CD4-positive, alpha-beta T cell treated with Interleukin-21 for 1 hour (primary cell): Measurements from ENCODE around the gene KRTAP10-7.
A peak's percentile ranks its signal among the peaks of the same experiment; 100 is the strongest.
"Not testable (repeated sequence)": the region's sequence is repeated elsewhere in the genome, so short reads cannot be mapped to it uniquely, and the experiment has no call there.

ENCODE experiments used
- DNase-seq: peaks from one replicate; pipeline ENCODE4 v3.0.0-alpha.2; 2020

KRTAP10-7 gene

DNA sequence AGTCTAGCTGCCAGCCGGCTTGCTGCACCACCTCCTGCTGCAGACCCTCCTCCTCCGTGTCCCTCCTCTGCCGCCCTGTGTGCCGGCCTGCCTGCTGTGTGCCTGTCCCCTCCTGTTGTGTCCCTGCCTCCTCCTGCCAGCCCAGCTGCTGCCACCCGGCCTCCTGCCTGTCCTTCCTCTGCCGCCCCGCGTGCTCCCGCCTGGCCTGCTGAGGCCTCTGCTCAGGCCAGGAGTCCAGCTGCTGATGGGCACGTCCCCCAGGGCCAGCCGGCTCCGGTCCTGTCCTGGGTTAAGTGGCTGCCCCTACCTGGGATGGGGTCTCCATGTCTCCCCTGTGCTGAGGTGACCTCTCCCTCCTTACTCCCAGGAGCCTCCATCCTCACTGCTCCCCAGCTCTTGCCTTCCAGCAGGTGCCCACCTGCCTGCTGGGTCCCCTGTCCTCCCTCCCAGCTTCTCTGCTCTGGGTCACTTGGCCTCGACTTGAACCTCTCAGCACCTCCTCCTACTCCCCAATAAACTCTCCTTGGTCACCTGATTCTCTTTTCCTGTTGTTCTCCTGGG lies 12.4 kb downstream of the KRTAP10-7 start:
- DNase-seq, result no peak

DNA sequence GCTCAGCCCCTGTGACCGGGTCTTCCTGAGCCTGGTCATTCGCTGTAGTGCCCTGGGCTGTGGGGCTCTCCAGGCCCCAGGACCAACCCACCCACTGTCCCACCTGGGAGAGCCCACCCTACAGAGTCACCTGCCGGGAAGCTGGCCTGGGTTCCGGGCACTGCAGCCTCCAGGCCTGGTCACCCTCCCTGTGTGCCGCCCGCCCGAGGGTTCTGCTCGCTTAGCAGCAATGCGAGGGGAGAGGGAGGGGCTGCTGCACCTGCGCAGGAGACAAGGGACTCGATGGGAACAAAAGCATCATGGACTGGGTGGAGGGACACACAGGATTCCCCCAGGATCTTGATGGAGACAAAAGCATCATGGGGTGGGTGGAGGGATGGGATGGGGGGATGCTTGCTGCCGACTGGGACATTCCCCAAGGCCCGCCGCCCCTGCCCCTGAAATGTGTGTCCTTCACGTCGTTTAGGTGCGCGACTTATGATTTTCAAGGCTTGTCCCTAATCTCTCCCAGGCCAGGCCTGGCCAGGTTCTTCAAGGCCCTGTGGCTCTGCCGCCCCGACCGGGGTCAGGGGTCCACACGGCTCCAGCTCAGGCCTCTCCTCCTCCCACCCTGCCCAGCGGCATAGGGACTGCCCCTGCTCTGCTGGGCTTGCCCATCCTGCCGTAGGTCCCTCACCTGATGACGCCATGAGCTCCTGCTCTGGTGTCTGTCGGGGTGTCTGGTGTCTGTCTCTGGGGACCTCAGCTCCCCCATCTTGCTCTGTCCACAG lies 13.2 kb downstream of the KRTAP10-7 start:
- DNase-seq, result no peak

DNA sequence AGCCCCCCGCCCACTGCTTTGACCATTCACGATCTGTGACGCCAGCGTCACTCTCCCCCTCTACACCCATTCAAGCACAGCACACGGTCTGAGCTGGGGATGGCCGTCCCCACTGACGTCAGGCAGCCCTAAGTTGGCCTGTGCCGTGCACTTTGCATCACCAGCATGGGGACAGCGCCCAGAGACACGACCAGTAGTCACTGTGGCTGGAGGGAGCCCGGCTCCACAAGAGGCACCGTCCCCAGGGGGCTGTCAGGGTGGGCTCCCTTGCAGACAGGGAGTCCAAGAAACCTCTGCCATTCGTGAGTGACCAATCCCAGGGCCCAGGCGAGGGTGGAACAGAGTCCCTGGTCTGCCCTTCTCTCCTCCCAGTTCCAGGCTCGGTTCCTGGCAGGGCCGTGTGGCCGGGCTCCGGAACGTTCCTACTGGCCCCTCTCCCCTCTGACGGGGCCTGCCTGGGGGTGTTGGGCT lies 13.8 kb downstream of the KRTAP10-7 start:
- no peak for DNase-seq

DNA sequence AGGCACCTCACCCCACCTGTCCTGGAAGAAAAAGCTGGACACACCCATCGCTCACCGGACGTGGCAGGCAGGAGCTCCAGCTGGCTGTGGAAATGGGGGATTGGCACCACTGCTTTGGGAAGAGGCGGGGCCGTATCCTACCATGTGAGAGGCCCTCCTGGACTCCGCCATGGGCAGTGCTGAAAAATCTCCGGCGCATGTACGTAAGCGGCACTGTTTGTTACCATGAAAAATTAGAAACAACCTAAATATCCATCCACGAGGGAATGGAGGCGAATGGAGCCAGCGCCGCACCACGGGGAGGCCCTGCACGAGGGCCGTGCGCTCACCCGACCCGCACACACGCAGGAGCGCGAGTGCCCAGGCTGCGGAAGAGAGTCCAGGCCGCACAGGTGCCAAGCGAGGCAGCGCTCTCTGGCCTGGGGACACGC lies 14.6 kb downstream of the KRTAP10-7 start:
- DNase-seq, result no peak

DNA sequence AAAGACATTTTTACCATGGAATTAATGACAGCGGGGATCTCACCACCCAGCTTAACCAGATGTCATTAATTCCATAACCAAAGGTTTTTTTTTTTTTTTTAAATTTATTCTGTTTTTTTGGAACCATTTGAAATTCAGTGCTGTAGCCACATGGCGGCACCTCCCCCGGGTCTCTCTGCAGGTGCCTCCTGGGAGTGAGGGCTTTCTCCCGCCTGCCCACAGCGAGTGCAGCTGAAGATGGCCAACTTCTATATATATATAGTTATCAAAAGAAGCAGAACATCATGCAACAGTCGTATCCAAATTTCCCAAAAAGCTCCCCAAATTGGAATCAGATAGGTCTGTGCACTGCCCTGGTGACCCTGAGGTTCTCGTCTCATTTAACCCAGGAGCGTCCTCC lies 15.1 kb downstream of the KRTAP10-7 start:
- DNase-seq, result no peak

DNA sequence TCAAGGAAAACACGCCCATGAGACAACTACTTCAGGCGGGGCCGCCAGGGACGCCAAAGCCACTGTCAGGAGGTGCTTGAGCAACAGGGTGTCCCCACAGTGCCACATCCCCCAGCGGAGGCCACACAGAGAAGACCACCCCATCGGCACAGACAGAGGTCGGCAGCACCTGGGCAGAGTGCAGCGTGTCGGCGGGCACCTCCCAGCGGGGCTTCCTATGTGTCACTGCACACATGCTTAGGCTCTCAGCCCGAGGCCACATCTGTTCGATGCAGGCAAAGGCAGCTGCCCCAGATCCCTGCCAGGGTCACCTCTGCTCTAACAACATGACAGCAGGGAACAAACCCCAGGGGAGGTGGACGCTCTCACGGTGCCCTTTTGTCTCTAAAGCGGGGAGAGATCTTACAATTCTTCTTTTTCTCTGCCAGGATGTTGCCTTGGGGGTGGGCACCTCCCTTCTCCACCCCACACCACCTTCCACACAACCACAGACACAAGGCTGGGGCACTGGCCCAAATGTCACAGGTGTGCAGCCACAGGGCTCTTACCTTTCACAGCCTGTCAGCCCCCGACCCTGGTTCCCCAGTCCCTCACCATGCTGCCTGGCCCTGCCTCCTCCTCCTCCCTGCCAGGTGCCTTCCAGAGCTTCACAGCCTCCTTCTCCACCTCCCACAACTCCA lies 15.7 kb downstream of the KRTAP10-7 start:
- DNase-seq, result no peak

DNA sequence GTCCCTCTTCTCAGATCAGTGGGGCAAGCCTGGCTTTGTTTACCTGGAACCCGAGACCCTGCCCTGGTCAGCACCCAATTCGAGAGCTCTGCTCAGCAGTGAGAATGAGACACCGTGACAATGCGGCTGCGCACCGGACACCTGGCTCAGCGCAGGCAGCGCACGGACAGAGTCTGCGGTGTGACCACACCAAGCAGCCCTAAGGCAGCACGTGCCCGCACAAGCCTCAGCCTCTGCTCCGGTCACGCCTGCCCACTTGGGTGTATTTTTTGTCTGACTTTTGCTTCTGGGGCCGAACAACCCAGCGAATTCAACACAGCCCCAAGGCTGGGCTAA lies 16.2 kb downstream of the KRTAP10-7 start:
- no peak for DNase-seq

DNA sequence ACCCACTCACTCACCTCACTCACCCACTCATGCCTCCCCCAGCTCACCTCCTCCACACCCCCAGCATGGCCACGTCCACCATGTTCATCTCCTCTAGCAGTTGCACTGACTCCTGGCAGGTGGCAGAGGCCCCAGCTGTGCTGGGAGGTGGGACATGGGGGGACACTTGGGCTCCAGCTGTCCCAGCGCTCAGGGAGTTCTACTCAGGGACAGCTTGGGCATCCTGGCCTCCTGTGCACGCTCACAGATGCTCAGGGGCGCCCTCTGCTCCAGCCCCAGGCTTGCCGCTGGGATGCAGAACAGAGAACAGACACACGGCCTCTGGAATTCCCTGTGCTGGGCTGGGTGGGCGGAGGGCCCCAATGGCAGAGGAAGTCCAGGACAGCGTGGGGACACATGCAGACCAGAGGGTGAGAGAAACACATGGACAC lies 16.7 kb downstream of the KRTAP10-7 start:
- no peak for DNase-seq

DNA sequence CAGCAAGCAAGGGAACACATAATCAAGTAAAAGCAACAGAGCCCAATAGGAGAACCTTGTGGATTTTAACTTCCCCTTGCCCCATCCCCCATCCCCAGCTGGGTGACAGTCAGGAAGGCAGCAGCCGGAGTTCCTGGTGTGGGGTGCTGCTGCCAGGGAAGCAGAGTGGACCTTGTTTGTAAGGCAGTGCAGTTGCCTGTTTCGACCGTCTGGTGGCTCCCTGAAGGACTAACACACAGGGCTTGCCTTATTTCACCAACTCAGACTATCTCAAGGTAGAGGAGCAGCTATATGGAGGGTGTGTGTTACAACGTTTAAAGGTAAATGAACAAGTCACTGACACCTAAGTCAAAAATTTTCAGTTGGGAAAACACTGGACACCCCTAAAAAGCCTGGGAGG lies 18.1 kb downstream of the KRTAP10-7 start:
- DNase-seq, result peak; percentile 4

DNA sequence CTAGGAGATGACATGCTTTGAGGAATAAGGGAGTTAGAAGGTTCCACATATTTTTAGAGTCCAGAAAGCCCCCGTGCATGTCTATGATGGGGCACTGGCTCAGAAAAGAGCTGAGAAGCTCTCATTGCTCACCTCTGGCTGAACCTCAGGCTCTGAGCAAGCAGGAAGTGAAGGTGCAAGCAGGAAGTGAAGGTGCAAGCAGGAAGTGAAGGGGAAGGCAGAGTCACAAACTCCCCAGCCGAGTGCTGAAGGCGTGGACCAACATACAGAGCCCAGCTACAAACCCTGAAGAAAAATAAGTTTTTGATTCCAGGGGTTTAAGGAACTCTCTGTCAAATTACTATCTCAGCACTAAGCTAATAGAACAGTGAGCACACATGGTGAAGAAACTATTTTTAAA lies 18.5 kb downstream of the KRTAP10-7 start:
- DNase-seq, result peak; percentile 76

DNA sequence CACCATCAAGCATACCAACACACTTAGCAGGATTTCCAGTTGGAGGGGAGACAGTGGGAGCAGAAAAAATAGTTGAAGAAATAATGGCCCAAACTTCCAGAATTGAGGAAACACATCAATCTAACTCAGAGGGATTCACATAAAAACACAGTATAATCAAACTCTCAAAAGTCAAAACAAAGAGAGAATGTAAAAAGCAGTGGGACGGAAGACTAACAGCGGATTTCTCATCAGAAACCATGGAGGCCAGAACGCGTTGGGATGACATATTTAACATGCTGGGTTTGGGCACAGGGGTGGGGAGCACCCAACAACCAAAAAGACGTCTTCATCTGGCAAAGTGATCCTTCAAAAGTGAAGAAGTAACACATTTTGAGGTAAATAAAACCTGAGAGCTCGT lies 19.5 kb downstream of the KRTAP10-7 start:
- no peak for DNase-seq

DNA sequence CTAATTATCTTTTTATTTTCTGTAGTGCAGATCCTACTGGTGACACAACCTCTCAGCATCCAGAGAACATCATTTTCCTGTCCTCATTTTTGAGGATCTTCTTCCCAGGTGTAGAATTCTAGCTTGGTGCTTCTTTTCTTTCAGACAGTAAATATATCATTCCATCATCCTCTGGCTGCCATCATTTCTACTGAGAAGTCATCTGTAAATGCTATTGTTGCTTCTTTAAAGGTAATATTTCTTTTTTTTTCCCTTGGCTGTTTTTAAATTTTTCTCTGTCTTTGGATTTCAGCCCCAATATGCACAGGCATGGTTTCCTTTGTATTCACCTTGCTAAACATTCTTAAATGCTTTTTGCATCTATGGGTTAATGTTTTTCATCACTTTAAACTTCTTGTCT lies 23.2 kb downstream of the KRTAP10-7 start:
- DNase-seq, result no peak

DNA sequence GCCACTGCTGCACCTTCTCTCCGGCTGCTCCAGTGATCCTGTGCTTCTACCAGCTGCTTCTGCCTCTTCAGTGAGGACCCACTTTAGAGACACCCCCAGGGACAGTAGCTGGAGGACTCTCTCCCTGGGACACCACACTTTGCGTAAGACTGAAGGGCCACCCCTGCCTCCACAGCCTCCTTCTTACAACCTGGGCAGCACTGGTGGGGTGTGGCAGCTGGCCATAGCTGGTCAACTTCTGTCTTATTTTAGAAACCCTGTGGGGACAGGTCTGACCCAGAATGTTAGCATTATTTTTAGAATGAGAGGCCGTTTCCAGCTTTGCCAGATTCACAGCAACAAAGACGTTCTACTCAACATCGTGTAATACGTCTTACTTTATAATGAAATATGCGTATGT lies 25.4 kb downstream of the KRTAP10-7 start:
- no peak for DNase-seq

DNA sequence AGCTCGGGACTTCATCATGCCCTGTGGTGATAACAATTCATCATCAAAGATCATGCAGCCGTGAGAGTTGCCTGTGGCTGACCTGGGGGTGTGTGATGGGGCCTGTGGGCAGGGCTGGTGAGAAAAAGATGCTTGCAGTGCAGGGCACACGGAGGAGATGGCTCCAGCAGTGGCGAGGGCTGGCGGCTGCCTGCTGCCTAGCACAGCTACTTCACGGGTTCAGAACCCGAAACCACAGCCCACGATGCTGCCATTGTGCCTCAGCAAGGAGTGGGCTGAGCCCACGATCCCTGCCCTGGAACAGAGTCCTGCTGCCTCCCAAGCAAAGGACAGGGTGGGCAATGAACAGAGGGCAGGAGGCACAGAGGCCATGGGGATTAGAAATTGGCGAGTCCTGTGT lies 25.9 kb downstream of the KRTAP10-7 start:
- DNase-seq, result peak; percentile 42

DNA sequence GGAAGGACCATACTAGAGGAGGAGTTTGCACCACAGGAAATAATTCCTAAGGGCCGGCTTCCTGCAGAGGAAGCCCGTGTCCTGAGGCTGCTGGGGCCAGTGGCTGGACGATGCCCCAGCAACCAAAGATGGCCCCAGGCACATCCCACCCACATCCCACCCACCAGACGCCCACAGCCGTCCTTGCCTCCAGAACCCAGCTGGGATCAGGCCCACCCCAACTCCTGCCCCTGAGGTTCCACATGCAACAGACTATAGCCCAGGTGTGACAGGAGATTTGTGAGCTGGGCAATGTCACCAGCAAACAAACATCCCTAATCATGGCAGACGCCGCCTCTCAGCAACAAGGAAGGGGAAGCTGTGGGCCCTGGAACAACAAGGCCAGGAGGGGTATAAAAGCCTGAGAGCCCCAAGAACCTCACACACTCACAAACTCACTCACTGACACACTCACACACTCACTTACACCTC lies 26.3 kb downstream of the KRTAP10-7 start, which contains the start of gene KRTAP10-9:
Gene KRTAP10-9 (plus strand): TSS at position 421 of the 471 bp plus-strand sequence. CDS start 79 bp downstream, outside the sequence.
- no peak for DNase-seq

DNA sequence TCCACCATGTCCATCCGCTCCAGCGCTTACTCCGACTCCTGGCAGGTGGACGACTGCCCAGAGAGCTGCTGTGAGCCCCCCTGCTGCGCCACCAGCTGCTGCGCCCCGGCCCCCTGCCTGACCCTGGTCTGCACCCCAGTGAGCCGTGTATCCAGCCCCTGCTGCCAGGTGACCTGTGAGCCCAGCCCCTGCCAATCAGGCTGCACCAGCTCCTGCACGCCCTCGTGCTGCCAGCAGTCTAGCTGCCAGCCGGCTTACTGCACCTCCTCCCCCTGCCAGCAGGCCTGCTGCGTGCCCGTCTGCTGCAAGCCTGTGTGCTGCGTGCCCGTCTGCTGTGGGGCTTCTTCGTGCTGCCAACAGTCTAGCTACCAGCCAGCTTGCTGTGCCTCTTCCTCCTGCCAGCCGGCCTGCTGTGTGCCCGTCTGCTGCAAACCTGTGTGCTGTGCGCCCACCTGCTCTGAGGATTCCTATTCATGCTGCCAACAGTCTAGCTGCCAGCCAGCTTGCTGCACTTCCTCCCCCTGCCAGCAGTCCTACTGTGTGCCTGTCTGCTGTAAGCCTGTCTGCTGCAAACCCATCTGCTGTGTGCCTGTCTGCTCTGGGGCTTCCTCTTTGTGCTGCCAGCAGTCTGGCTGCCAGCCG lies 26.9 kb downstream of the KRTAP10-7 start:
- DNase-seq, result not testable (repeated sequence)

DNA sequence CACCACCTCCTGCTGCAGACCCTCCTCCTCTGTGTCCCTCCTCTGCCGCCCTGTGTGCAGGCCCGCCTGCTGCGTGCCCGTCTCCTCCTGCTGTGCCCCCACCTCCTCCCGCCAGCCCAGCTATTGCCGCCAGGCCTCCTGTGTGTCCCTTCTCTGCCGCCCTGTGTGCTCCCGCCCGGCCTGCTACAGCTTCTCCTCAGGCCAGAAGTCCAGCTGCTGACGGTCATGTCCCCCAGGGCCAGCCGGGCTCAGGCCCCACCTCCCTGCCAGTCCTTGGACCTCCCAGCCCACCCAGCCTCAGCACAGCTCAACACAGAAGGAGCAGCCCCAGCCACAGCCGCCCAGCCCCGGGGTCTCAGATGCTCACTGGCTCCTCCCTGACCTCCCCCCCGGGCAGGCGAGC lies 27.4 kb downstream of the KRTAP10-7 start:
- not testable (repeated sequence) for DNase-seq

DNA sequence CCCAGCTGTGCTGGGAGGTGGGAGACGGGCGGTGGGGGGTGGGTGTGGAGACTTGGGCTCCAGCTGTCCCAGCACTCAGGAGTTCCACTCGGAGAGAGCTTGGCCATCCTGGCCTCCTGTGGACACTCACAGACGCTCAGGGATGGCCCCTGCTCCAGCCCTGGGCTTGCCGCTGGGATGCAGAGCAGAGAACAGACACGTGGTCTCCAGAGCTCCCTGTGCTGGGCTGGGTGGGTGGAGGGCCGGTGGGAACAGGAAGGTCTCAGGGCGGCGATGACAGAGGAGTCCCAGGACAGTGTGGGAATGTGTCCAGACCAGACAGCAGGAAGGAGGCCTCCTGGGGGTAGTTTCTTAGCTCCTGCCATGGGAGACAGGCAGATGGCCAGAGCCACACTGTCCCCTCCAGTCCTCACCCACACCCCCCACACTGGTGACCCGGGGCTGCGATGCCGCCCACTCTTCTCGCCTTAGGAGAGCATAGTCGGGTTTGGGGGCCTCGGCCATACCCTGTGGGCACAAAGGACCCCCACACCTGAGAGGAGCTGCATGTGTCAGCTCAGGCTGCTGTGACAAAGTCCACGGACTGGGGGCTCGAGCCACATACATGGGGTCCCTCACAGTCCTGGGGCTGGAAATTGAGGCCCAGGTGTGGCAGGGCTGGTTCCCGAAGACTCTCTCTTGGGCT lies 28.5 kb downstream of the KRTAP10-7 start:
- DNase-seq, result no peak

DNA sequence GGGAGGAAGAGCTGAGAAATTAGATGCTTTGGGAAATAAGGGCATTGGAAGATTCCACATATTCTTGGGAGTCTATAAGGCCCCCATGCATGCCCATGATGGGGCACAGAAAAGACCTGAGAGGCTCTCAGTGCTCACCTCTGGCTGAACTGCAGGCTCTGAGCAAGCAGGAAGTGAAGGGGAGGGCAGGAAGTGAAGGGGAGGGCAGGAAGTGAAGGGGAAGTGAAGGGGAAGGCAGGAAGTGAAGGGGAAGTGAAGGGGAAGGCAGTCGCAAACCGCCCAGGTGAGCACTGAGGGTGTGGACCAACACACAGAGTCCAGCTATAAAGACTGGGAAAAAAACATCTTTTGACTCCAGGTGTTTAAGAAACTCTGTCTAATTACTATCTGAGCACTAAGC lies 30.0 kb downstream of the KRTAP10-7 start:
- DNase-seq, result peak; percentile 21

DNA sequence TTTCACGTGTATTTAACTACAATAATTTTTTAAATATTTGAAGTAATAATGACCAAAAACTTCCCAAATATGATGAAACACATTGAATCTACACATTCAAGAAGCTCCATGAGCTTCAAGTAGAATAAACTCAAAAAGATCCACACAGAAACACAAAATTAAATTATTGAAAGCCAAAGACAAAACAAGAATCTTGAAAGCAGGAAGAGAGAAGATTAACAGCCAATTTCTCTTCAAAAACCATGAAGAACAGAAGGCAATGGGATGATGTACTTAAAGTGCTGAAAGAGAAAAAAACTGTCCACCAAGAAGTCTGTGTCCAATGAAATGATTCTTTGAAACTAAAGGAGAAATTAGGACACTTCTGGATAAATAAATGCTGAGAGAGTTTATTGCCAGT lies 31.7 kb downstream of the KRTAP10-7 start:
- no peak for DNase-seq

DNA sequence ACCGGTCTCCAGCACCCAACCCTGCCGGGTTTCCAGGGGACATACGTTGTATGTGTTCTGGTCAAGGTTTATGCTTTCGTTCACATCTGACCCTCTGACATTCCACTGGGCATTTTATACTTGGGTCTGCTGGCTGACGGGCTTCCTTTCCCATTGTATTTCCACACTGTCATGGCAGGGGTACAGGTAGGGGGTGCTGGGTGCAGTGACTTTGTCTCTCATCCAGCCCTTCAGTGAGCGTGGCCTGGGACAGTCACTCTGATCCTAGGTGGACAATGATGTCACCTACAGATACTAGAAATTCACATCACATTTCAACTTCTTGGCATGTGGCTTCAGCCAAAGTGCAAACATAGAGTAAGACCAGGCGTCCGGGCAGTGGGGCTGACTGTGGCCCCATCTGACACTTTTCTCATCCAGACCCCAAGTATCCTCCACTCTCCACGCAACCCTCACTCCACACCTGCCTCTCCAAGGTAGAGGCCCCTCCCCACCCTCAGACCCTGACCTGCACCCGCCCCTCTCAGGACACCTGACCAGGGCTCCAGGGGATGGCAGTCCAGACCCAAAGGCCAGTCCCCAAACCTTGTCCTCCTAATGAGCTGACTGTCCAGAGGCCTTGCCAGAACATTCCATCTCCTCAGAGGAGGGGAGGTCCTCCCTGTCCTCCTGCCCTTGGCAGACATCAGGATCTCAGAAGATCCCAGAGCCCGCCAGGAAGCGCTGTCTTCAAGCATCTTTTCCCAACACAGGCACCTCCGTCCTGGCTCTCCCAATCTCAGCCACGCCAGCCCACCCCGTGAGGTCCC lies 36.0 kb downstream of the KRTAP10-7 start:
- no peak for DNase-seq
